GM18907 (cell line): ENCODE data around the gene CCDC34.

Experiments
- ATAC-seq: cut with Tn5 transposase; IDR thresholded peaks from one replicate; pipeline ENCODE4 v1.9.1; 2021; ENCODE audit warnings: mild to moderate bottlenecking, moderate library complexity; ENCODE audit not compliant: unreplicated experiment

Gene CCDC34, protein sequence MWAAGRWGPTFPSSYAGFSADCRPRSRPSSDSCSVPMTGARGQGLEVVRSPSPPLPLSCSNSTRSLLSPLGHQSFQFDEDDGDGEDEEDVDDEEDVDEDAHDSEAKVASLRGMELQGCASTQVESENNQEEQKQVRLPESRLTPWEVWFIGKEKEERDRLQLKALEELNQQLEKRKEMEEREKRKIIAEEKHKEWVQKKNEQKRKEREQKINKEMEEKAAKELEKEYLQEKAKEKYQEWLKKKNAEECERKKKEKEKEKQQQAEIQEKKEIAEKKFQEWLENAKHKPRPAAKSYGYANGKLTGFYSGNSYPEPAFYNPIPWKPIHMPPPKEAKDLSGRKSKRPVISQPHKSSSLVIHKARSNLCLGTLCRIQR

DNA sequence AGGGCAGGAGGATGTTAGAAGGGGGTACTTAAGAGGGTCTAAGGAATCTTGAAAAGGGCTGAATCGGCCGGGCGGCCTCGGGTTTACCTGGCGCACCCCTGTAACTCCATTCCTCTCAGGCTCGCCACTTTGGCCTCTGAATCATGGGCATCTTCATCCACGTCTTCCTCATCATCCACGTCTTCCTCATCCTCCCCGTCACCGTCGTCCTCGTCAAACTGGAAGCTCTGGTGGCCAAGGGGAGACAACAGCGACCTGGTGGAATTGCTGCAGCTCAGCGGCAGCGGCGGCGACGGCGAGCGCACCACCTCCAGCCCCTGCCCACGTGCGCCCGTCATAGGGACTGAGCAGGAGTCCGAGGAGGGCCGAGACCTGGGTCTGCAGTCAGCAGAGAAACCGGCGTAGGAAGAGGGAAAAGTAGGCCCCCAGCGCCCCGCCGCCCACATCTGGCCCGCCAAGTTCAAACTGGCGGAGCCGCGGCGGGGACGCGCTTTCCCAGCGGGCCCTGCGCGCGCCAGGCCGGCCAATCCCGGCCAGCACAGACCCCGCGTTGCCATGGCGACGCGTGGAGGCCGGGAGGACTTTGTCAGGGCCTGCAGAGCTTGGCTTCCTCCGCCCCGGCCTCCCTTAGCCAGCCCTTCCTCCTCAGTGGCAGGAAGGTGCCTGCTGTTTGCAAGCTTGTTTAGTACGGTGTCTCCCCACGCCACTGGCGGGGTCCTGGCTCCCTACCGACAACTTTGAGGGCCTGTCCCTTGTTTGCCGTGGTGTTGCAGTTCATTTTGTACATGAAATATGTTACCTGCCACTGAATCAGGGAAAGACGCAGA lies at the start of gene CCDC34:
Gene CCDC34 (minus strand): TSS at position 467 of the 827 bp plus-strand sequence. CDS start 21 bp downstream, at position 446.
- peak; percentile 99 for ATAC-seq

DNA sequence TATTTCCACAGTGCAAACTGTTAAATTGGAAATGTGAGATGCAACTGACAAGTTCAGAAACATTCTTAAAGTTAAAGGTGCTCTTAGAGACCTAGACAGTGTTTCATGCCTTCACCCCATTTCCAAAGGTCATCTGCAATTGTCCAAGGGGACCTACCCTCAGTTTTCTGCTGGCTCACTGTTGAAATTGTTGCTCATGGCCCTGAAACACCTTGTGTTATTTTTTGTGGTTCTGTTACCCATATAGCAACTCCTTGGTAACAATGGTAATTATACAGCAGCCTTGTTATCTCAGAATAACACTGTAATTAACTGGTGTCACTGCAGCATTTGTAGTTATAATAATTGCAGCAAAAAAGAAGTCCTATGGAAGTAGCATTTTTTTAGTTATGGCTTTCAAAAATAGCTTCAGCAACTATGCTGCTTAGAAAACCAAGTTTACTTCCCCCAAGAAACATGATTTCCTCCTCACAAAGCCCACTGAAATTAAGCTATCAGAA lies 49.2 kb upstream of the CCDC34 start:
- no peak for ATAC-seq

DNA sequence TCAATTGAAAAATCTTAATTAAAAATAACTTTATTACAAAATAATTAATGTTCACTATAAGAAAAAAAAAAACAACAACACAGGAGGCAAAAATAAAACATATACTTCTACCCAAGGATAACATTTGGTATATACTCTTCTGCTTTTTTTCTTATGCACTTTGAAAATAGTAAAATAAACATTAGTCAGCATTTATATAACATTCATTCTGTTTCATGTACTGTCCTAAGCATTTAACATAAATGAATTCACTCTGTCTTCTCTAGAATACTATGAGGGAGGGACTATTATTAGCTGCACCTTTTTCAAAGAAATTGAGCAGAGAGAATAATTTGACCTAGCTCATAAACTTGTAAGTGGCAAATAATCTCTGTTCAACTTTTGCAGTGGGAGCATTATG lies 48.3 kb upstream of the CCDC34 start:
- no peak for ATAC-seq

DNA sequence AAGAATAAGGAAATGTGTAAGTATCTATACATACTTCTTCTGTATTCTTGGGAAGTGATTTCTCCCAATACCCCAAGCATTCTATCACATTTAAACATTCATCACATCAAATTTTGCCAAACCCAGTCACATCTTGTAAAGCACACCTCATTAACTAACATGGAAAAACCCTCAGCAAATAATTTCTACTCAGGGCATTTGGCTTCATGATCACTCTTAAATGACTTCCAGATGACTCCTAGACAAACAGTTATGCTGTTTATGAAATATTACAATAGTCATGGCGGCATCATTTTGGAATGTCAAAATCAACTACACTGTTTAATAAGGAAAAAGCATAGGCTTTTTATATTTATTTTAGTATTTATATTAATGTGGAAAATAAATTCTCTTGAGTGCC lies 47.3 kb upstream of the CCDC34 start:
- no peak for ATAC-seq

DNA sequence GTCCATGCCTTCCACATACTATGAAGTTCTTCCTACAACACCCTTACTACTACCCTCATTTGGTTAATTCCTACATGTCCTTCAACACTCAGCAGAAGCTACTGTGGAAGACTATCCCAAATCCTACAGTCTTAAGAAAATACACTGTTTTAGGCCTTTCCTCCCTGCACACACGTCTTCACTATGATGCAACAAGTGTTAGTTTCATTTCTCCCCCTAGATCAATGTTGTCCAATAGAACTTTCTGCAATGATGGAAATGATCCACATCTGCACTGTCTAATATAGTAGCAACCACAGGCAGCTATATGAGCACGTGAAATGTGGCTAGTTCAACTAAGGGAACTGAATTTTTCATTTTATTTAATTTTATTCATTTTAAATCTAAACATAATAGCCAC lies 46.7 kb upstream of the CCDC34 start:
- no peak for ATAC-seq

DNA sequence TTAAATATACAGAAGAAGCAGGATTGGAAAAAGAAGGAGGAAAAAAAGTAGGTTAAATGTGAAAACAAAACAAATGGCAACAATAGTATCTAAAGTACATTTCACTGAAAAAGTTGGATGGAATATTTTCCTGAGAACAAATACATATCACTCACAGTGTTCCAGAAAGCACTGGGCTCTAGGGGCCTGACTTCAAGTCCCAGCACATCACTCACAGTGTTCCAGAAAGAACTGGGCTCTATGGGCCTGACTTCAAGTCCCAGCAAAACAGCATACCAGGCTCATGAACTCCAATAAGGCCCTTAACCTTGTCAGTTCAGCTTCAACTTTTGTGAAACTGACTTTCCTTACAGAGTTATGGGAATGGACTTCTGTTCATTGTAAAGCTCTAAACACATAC lies 46.0 kb upstream of the CCDC34 start:
- ATAC-seq: no peak

DNA sequence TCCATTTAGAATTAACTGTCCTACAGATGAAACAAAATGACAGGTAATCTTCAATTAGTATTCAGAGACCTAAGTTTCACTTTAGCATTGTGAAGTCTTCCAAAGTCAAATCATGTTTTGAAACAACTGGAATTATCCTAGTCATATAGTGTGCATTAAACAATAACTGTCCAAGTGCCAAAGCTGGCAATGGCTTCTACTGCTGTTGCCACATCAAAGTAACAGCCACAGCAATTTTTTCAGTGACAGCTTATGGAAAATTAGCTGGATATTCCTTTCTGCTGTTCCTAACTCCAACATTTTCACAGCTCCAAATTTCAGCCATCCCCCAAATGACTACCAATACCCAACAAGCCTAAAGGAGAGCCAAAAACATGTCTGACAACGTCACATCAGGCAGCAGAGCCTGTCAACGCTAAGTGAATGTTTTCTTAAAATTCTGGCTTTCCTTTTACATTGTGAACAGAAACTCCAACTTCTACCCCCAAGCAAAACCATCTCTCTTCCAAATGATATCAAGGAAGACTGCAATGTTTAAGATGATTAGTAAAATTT lies 45.3 kb upstream of the CCDC34 start:
- ATAC-seq: no peak

DNA sequence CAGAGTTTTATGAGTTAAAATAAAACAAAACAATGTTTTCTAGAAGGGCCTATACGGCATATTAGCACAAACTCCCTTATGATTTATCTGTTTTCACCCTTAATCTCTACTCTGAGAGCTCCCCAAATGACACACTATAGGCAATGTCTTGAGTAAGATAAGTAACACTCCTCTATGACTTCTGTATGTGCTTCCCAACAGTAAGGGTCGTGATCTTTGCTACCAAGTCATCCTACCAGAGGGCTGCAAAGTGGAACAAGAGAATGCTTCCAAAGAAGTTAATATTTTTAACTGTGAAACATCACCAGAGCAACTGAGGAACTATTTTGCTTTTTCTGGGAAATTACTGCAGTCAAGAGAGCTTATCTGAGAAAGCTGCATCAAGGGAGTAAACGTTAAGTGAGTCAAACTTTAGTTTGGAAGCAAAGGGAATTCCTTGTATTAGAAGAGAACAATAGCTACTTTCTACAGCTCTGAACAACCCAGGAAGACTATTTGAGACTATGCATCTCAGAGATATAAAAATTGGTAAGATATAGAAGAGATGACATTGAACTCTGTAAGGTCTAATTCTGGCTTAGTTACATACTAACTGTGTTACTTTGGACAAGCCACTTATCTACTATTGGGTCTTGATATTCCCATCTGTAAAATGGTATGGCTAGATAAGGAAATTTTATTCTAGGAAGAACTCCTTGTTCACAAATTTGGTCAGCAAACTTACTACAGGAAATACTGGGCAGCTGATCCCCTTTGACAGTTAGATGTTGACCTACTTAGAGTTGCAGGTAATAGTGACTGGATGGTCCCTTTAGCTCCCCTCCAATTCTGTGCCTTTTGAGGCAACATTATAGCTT lies 43.7 kb upstream of the CCDC34 start:
- no peak for ATAC-seq

DNA sequence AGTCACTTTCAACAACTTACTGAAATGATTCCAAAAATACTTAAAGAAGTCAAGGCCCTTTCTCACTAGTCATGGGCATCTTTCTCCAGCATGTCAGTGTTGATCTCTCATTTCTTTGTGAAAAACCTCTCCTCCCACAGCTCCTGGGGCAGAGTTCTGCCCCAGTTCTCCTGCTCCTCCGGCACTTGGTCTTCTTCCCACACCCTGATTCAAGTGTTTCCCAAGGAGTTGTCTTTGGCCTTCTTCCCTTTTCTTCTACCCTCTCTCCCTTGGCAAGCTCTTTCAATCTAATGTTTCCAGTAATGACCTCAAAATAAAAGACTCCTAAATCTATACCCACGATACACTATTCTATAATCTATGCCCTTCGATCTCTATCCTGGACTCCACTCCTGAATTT lies 42.1 kb upstream of the CCDC34 start:
- no peak for ATAC-seq

DNA sequence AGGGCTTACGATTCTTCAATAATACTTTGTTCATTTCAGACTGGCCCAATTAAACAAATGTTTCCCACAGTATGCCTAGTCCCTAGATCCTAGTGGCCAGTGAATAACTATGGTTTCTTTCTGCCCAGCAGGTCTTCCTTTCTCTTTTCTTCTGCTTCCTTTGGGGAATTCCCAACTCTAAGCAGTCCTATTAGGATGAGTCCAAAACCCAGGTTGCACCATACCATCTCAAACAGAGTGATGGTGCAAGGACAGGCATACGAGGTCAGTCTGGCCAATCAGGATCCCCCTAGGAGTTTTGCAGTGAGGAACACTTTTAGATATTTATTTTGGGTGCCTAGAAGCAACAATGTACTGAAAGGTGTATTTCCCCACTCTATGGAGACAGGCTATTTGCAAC lies 41.4 kb upstream of the CCDC34 start:
- ATAC-seq: no peak

DNA sequence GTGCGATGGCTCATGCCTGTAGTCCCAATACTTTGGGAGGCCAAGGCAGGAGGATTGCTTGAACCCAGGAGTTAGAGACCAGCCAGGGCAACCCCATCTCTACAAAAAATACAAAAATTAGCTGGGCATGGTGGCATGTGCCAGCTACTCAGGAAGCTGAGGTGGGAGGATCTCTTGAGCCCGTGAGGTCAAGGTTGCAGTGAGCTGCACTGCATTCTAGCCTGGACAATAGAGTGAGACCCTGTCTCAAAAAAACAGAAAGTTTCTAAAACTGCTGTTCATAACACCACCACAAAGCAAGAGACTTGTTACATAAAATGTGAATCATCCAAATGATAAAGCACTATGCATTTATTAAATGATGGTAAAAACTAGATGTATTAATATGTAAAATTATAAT lies 40.2 kb upstream of the CCDC34 start:
- no peak for ATAC-seq

DNA sequence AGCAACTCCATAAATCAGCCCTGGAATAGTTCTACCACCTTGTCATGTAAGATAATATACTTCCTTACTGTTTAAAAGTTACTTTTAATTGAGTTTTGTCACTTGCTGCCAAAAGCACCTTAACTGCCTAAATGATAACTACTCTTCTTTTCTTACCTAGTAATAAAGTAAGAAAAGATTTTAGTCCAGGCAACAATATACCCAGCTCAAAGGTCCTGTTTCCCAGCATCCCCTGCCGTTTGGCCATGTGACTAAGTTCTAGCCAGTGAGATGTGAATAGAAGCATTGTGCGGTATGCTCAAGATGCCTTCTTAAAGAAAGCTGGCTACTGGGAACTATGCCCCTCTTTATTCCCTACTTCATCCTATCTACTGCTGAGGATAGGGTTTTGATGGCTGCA lies 39.4 kb upstream of the CCDC34 start:
- no peak for ATAC-seq

DNA sequence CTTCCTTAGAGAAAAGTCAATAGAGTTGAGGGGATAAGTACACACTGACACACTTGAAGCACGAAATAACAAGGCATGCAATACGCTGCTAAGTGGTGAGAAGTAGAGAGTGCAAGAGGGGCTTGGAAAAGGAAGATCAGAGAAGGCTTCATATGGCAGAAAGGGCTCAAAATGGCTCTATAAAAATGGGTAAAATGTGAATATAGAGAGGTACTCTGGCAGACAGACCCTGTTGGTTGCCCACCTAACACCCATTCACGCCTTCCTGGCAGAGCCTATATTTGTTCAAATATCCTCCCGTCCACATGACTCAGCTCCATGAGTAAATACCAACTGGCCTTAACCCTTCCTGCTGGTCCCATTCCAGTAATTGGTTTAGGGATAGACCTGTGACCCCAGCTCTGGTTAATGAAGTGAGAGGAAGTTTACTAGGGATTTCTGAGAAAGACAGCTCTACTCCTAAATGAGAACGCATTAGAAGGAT lies 38.9 kb upstream of the CCDC34 start:
- ATAC-seq: no peak

DNA sequence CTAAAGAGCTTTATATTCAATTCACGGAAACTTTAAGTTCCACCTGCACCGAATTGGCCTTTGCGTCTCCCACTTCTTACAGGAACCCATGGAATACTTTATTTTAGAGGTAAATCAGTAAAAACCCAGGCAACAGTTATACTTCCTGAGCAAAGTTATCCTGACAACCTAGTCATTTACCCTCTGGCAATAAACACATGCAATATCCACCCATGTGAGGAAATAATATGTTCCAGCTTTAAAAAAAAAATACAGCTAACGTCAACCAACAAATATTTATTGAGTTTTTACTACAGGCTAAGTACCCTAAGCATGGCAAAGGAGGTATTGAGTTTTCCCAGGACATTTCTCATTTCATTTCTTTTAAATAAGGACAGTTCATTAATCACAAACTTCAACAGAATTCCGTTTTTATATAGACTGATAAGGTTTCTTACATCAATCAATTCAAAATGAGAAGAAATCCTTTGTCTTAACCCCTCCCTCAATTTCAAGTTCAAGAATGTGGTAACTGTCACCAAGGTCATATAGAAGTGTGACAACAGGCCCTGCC lies 38.3 kb upstream of the CCDC34 start:
- no peak for ATAC-seq

DNA sequence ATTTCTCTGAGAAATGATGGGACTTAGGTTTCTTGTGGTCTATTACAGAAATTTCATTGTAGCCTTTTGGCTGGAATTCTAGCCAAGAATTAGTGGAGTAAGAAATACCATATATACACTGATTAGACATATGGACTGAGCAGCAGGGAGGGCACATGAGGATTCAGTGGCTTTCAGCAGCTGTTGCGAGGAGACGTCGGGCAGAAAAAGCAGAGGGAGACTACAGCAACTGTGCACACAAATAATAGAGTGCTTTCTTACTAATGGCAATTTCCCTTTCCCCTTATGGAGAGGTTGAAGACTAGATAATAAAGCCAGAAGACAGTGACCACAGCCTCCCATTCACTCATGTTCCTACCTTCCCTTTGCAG lies 35.4 kb upstream of the CCDC34 start:
- no peak for ATAC-seq

DNA sequence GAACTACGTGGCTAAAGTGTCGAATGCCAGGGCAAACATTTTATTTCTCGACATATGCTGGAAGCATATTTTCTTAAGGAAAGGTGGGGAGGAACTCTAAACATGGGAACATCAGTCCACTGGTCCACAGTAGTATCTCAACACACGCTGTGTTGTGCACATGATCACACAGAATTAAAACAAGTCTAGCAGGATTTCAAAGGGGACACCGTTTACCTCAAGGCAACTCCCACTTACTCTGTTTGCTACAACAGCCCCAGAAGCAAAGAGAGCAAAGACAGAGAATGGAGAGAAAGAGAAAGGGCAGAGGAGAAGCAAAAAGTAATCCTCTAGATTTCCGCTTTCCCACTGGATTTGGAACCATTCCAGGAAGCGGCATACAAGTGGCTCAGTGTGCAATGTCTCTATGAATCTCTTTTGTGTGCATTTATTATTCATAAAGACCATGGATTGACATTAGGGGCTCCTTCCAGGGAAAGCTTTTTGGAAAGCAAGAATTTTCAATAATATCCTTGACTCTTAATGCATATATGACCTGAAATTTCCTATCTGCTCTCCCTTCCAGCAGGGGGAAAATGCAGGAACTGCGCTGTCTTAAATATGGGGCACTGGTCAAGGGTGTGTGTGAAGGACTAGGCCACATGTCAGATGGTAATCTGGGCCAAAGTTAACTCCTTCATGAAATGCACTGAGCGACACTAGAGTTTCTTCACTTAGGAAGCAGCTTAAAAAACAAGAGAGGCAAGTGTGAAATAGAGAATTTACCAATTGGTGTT lies 34.8 kb upstream of the CCDC34 start:
- ATAC-seq: no peak

DNA sequence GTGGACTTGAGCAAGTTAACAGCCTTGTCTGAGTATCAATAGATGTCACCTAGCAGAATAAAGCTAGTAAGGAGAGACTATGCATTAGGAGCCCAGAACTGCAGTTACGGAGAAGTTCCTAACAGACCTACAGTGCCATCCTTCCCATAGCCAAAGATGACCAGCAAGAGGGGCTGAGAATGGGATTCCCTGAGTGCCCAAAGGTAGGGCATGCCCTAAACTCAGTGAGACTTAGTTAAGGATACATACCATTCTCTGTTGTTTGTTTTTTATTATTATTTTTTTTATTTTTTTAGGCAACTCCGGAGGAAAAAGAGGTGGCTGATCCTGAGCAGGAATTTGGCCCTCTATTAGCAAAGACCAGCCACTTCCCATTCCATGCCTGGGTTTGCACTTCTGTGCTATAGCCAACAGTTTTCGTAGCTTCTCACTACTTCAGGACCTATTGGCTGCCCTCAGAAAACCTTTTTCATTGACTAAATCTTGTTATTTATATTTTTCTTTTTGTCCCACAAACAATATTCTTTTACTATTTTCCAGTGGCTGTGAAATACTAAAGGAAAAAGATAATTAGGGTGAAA lies 33.3 kb upstream of the CCDC34 start:
- no peak for ATAC-seq

DNA sequence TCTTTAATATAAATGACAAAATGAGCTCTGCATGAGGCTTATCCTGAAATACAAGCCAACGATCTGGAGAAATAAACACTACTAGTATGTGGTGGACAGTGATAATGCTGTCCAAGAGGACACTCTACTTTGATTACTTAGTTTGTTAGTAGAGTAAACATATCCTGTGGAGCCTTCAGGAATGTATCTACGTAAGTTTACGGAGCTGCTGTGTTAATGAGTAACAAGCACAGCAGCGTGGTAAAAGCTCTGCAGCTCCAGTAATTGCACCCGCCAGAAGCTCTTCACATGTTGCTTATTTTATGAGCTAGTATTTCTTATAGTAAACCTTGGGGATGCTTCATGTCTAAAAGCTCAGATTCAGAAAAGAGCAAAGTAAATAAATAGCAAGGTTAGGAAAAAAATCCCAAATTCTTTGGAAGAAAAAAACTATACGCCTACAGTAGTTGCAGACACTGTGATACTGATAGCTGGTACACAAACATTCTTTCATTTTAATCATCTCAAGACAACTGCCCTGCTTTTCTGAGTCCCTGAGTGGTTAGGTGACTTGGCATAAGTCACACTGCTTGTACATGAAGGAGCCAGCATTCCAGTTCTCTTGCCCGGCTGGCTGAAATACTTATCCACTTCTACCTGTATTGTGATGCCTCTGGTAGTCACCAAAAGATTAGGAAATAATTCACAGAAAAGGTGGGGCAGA lies 32.7 kb upstream of the CCDC34 start:
- no peak for ATAC-seq

DNA sequence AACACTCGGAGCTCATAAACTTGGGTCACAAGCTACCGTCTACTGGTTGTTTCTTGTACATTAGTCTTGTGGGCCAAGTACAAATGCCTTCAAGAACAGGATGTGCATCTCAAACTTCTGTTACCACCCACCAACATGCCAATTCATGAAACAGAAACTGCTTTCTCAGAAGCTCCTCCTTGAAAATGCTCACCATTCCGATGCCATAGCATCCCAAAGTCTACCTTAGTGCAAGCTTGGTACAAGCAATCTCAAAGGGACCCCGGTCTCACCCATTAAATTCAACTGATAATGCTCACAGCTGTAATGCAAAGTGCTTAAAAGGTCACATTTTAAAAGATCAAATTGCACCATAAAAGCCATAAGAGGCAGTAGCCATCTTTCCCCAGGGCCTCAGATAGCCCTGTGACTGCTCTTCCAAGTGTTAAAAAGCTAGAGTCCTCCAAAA lies 31.8 kb upstream of the CCDC34 start:
- ATAC-seq: no peak
